ENCODE results near the gene PRKN.

Gene PRKN

GRCh38 chr6:162448294-162448693, 279.3 kb downstream of the PRKN start:
- DNase-seq (ENCODE audit: low spot score), result no peak

DNA sequence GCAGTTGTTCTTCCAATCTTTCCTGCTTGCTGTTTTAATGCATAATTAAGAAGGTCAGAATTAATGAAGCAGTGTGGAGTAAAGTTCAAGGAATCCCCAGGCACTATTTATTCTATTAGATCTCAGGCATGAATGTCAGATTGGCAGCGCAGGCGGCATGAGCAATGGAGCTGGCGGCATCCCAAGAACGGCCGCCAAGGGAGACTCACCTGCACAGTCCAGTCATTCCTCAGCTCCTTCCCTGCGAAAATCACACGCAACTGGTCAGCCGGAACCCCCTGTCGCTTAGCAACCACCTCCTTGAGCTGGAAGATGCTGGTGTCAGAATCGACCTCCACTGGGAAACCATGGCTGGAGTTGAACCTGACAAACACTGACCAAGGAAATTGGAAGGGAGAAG, 284.5 kb downstream of the PRKN start:
- DNase-seq (ENCODE audit: low spot score), result no peak

GRCh38 chr6:162442687-162443086, 284.9 kb downstream of the PRKN start:
- DNase-seq (ENCODE audit: low spot score), result no peak

DNA sequence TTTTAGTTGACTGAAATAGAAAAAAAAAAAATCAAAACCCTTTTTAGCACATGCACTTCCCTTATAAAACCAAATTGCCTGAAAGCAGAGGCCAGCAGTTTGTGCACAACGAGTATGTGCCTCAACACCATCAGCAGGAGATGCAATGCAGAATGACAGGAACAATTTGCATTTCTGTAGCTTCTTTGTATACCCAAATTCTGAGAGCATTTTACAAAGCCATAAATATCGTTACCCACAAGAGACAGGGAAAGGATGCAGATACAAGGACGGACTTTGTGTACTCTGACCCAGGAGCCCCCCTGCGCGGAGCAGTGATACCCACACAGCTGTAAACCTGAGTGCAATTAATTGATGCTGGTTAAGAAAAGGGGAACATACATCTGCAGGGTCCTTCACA, 285.6 kb downstream of the PRKN start:
- no peak for DNase-seq (ENCODE audit: low spot score)

DNA sequence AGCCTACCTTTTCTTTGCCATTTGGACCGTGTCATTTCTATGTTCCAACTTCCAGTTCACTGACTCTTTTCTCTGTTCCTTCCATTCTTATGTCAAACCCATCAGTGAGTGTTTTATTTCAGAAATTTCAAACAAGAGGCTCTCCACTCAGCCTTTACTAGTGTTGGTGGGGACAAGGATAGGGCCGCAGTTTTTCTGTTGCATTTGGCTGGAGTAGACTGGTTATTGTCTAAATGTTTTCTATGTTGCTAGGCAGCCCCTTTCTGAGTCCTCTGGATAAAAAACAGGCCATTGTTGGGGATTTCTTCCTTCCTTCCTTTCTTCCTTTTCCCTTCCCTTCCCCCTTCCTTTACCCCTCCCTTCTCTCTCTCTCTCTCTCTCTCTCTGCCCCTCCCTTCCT, 288.6 kb downstream of the PRKN start:
- DNase-seq (ENCODE audit: low spot score), result no peak

DNA sequence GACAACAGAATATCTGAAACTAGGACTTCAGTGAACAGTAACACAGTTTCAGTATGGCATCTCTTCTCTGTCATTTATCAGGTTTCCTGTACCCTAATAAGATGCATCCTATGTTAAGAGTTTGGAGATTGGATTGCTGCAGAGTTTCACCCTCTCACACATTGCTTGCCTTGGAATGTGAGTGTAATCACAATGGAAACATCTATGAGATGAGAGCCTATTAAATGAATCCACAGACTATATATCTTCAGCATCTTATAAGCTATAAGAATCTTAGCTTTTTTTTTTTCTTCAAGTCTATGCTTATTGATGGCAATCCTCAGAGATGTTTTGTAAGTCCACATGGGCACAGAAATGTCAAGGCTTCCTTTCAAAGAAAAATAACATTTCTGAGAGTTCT, 292.5 kb downstream of the PRKN start:
- no peak for DNase-seq (ENCODE audit: low spot score)

DNA sequence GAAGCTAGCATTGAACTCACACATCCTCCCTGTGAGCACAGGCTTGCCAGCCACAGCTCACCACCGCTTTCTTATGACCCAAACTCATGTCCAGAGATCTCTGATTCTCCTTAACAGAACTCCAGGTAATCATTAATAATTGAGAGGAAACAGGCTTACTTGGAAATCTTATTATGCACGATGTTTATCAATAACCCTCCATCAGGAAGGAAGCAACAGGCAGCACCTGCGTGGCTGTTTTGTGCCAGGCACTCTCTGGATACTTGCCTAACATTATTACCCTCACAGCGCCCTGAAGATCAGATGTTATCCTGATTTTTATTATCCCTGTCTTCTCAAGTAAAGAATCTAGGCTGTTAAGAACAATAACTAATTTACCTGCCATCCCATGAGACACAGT, 306.6 kb downstream of the PRKN start:
- no peak for DNase-seq (ENCODE audit: low spot score)

DNA sequence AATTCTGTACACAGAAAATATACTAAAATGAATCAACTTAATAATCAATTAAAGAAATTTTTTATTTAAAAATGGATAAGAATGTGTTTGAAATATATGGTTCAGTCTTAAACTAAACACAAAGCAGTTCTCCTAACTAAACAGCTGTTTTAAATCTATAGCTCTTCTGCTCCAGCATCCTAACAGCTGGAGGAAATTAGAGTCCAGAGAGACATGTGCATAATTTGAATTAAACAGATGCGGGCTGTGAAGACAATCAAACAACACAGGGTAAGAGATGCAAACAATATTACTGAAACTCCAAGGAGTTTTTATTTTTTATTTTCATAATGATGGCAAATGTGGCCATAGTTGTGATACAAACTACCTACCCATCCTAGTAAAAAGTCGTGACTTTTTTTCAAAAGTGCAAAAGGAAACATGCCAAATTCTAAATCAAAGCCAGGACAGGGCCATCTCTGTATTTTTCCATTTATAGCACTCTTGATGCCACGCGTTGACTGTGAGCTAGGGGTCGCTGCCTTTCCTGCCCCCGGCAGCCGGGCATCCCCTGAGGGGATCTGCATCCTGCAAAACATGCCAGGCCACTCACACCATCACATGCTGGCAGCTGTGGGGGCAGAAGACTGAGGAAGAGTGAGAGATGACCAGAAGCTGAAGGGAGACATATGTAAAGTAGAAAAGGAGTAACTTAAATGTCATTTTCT, 310.6 kb downstream of the PRKN start:
- DNase-seq (ENCODE audit: low spot score), result peak; percentile 3

- no peak for DNase-seq (ENCODE audit: low spot score)
Measured at GRCh38 chr6:162416307-162416706, 311.3 kb downstream of the PRKN start.

GRCh38 chr6:162409741-162410691, 317.6 kb downstream of the PRKN start:
- DNase-seq (ENCODE audit: low spot score), result no peak

DNA sequence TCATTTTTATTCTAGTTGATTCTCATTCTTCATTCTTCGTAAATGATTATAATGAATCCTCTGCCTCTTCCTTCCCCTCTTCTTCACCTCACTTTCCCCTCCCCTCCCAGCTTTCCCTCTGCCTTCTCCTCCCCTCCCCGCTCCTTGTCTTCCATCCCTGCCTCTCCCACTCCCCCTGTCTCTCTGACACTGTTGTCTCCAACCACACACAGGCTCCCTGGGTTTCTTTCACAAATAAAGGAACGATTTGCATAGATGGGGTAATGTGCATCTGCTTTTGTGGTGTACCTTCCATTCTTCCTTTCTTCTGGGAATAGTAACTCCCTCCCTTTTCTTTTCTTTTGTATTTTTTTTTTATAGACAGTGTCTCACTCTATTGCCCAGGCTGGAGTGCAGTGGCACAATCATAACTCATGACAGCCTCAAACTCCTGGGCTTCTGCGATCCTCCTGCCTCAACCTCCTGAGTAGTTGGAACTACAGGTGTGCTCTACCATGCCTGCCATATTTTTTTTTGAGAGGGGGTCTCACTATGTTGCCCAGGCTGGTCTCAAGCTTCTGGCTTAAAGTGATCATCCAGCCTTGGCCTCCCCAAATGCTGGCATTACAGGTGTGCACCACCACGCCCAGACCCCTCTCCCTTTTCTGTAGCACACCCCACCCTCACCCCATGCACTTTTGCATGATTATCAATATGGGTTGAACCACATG, 318.6 kb downstream of the PRKN start:
- no peak for DNase-seq (ENCODE audit: low spot score)

- no peak for DNase-seq (ENCODE audit: low spot score)
Measured at GRCh38 chr6:162404951-162405350, 322.6 kb downstream of the PRKN start.

DNA sequence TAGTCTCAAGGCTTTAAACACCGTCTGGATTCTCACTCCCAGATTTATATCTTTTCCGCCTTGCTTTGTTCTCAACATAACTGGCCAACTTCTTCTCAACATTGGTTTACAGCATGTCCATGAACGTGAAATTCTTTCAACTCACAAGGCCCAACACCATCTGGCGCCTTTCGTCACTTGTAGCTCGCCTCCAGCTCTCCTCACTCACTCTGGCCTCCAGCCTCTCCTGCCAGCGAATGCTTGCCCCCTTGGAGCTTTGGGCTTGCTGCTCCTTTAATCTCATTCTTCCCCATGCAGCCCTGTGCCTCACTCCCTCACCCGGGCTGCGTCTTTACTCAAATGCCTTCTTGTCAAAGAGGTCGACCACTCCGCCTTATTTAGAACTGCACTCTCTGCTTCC, 324.5 kb downstream of the PRKN start:
- no peak for DNase-seq (ENCODE audit: low spot score)

- DNase-seq (ENCODE audit: low spot score), result no peak
Measured at GRCh38 chr6:162395181-162395580, 332.4 kb downstream of the PRKN start.

GRCh38 chr6:162390961-162391811, 336.4 kb downstream of the PRKN start:
- peak; percentile 85 for DNase-seq (ENCODE audit: low spot score)

DNA sequence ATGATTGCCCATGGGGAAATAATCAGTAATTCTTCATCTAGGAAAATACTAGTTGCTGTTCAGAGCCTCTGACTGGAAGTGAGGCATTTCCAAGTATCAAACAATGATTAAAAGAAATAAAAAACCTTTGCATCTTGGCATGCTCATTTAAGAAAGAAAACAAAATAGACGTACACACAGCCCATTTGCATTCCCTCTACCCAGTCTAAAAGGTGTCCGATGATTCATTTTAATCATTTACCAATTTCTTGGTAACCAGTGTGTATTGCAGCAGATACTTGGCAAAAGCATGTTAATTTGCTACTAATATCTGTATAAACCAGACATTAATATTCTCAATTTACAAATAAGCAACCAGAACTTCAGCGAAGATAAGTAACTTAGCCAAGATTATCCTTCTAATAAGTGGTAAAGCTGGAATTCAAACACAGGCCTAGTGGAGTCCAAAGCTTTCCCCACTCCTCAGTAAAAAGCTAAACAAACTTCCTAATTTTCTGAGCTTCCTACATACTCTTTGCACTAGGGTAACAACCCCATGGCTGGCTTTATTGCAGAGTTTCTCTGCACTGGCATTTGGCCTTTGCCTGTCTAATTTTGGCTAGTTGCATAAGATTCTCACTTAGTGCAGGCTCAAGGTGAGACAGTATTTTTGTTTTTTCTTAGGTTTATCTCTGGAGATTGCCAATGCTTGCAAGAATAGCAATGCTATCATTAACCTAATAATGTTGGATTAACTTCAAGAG, 338.1 kb downstream of the PRKN start:
- no peak for DNase-seq (ENCODE audit: low spot score)

DNA sequence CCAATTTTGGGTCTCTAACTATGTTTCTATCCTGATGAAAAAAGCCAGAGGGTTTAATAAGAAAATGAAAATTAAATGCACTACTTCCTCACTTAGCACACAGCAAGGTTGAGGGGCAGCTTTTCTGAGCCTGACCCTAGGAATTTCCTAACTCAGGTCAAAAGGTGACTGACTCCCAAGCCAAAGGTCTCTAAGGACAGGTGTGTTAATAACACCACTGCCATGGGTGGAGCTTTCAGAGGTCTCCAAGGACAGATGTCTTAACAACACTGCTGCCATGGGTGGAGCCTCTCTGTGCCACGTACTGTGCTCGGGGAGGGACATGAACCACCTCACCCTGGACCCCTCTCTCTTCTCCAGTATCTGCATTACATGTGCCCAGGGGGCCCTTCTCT, 339.2 kb downstream of the PRKN start:
- DNase-seq (ENCODE audit: low spot score), result no peak

GRCh38 chr6:162387718-162388382, 339.7 kb downstream of the PRKN start:
- DNase-seq (ENCODE audit: low spot score), result no peak

- DNase-seq (ENCODE audit: low spot score), result no peak
Measured at GRCh38 chr6:162385980-162386379, 341.6 kb downstream of the PRKN start.

GRCh38 chr6:162379757-162380409, 347.7 kb downstream of the PRKN start:
- DNase-seq (ENCODE audit: low spot score), result no peak
